RWPE2 (cell line): ENCODE data around the gene GALNT7.

ENCODE experiments used
- ATAC-seq: fragments of 200-7000 bp; cut with Tn5 transposase; 3 replicates; pipeline ENCODE4 v1.9.1; 2021; ENCODE audit warnings: low read depth
- DNase-seq: peaks from one replicate; pipeline ENCODE4 v3.0.0-alpha.2; 2020; ENCODE audit warnings: low spot score
- H3K27ac ChIP-seq: fragments of 450-650 bp; 2 replicates; pipeline ENCODE4 v1.5.1; 2017; ENCODE audit warnings: mild to moderate bottlenecking; ENCODE audit not compliant: poor library complexity, severe bottlenecking
- H3K27me3 ChIP-seq: fragments of 250-450 bp; sonication (Bioruptor Pico); 2 replicates; pipeline ENCODE4 v1.5.1; 2021; ENCODE audit warnings: mild to moderate bottlenecking, moderate library complexity; ENCODE audit not compliant: insufficient read depth, poor library complexity, severe bottlenecking
- H3K36me3 ChIP-seq: fragments of 250-450 bp; sonication (Bioruptor Pico); 2 replicates; pipeline ENCODE4 v1.5.1; 2020; ENCODE audit warnings: low read depth, mild to moderate bottlenecking, moderate library complexity
- H3K4me1 ChIP-seq: fragments of 250-450 bp; sonication (Bioruptor Pico); 2 replicates; pipeline ENCODE4 v1.5.1; 2021; ENCODE audit warnings: mild to moderate bottlenecking, moderate library complexity; ENCODE audit not compliant: insufficient read depth, poor library complexity, severe bottlenecking
- H3K4me3 ChIP-seq: fragments of 250-450 bp; sonication (Bioruptor Pico); 2 replicates; pipeline ENCODE4 v1.5.1; 2021; ENCODE audit warnings: mild to moderate bottlenecking, moderate library complexity; ENCODE audit not compliant: severe bottlenecking
- H3K9me3 ChIP-seq: fragments of 250-450 bp; sonication (Bioruptor Pico); 2 replicates; pipeline ENCODE4 v1.5.1; 2021; ENCODE audit warnings: mild to moderate bottlenecking, moderate library complexity; ENCODE audit not compliant: severe bottlenecking
- TF ChIP-seq, protein P1 (sequence below): fragments of 450-650 bp; IDR thresholded peaks from one replicate; pipeline ENCODE4 v1.5.1; 2017; ENCODE audit warnings: mild to moderate bottlenecking, moderate library complexity; ENCODE audit not compliant: poor library complexity, severe bottlenecking

GALNT7 gene

DNA sequence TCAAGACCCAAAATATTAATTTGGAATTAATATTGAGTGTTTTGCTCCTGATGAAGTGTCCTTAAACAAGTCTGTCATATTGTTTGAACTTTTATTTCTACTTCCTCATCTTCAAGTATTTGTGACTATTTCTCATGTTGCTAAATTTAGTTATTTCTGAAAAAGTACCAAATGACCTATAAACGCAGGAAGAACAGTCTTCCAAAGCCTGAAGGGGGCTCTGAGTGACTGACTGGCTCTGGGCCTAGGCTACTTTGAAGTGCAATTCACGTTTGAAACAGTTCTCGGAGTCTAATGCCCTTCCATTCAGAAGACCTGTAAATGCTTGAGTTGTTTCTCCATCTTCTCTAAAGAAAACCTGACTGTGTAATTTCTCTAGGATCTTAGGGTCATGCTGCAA lies 26.5 kb downstream of the GALNT7 start:
- Histone ChIP-seq H3K27ac (no peak overlapping the region), H3K4me1 (peaks cover 11% of the 10 kb centered on the region), H3K36me3 (no peaks in the 10 kb centered on the region), H3K27me3 (no peaks in the 10 kb centered on the region), H3K4me3 (no peak overlapping the region), H3K9me3 (no peaks in the 10 kb centered on the region)
- DNase-seq (no peak), ATAC-seq (no peak)
- TF ChIP-seq, protein P1, sequence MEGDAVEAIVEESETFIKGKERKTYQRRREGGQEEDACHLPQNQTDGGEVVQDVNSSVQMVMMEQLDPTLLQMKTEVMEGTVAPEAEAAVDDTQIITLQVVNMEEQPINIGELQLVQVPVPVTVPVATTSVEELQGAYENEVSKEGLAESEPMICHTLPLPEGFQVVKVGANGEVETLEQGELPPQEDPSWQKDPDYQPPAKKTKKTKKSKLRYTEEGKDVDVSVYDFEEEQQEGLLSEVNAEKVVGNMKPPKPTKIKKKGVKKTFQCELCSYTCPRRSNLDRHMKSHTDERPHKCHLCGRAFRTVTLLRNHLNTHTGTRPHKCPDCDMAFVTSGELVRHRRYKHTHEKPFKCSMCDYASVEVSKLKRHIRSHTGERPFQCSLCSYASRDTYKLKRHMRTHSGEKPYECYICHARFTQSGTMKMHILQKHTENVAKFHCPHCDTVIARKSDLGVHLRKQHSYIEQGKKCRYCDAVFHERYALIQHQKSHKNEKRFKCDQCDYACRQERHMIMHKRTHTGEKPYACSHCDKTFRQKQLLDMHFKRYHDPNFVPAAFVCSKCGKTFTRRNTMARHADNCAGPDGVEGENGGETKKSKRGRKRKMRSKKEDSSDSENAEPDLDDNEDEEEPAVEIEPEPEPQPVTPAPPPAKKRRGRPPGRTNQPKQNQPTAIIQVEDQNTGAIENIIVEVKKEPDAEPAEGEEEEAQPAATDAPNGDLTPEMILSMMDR = no peak

DNA sequence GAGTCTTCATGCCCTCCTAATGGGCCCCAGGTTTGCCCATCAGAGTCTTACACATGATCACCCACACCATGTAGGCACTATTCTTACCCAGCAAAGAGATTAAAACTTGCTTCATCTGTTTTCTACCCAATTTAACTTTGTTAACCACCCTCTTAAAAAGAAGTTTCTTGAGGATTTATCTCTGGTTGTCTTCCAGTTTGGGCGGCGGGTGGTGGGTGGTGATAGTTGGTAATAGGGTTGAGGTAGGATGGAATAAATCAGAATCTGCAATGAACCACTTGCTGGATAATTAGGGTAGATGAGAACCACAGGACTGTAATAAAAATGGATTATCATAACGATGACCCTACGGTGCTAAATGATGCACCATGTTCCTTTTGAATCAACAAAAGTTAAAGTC lies 30.9 kb downstream of the GALNT7 start:
- Histone ChIP-seq H3K4me1 (no peaks in the 10 kb centered on the region), H3K9me3 (no peaks in the 10 kb centered on the region), H3K4me3 (no peak overlapping the region), H3K27me3 (no peaks in the 10 kb centered on the region), H3K36me3 (0 out of 2 replicates have a peak, but pooled peaks cover 7% of the 10 kb centered on the region), H3K27ac (no peak overlapping the region)
- no peak for ATAC-seq
- DNase-seq = no peak
- TF ChIP-seq, protein P1 = no peak

DNA sequence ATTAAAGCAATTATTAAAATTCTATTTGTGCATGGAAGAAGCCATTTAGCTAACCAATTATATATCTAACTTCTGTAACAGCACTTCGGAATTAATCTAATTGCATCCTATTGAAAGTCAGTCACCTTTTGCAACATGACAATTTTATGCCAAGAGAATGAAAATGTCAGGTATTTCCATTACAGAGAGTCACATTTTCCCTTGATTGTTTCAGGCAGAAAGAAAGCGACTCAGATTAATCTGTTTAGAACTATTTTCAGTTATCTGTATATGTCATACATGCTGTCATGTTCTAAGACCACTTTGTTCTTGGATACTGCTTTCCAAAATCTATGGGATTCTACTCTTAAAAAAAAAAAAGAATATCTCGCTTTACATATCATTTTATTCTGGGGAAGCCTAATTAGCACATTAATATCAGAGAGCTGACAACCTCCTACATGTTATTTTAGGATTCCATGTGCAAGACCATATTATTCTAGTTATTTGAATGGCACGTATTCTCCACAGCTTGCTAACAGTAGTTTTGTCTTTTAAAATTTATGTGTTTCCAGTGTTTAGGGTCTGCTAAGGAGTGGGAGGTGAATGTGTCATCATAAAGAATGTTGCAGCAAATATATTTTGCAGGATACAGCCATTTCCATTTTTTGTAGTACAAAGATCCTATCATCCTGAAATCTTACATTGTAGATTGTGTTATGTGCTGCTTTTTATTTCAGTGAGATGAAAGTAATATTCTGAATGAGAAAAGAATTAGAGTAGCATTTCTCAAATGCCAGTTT lies 31.7 kb downstream of the GALNT7 start:
- Histone ChIP-seq H3K4me3 (no peak overlapping the region), H3K4me1 (no peaks in the 10 kb centered on the region), H3K27me3 (no peaks in the 10 kb centered on the region), H3K9me3 (no peaks in the 10 kb centered on the region), H3K36me3 (0 out of 2 replicates have a peak, but pooled peaks cover 7% of the 10 kb centered on the region), H3K27ac (no peak overlapping the region)
- DNase-seq (no peak), ATAC-seq (no peak)
- TF ChIP-seq, protein P1 = no peak

DNA sequence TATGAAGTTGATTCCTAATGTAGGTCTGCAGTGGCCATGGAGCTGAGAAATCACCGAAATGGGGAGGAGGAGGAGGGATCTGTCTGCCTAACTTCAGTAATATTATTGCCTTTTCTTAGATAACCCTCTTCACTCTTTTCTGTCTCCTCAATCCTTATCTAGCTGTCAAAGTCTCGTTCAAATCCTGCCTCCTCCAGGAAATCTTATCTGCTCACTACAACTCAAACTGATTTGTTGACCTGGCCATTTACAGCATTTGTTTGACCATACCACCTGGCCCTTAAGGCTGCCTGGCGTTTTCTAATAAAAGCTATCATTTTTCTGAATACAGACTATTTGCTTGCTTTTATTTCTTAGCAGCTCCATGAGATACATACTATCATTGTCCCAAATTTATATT lies 33.8 kb downstream of the GALNT7 start:
- Histone ChIP-seq H3K4me3 (no peak overlapping the region), H3K36me3 (0 out of 2 replicates have a peak, but pooled peaks cover 7% of the 10 kb centered on the region), H3K4me1 (no peaks in the 10 kb centered on the region), H3K27me3 (no peaks in the 10 kb centered on the region), H3K27ac (no peak overlapping the region), H3K9me3 (no peaks in the 10 kb centered on the region)
- DNase-seq (no peak), ATAC-seq (no peak)
- TF ChIP-seq, protein P1 = no peak

DNA sequence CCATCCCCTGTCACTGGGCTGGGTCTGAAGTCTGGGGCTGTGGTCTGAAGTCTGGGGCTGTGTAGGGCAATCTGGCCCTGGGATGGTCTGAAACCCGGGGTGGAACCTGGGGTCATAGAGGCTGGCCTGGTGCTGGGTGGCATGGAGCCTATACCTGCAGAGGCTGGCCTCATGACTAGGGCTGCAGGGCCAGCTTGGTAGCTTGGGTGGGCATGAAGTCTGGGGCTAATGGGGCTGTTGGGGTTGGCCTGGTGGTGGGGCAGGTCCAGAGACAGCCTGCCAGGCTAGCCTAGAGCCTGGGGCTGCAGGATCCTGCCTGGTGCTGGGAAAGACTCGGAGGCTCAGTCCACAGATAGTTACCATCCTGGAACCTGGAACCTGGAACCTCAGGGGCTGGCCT lies 37.0 kb downstream of the GALNT7 start:
- H3K9me3 ChIP-seq = no peaks in the 10 kb centered on the region
- ATAC-seq = no peak
- H3K27me3 ChIP-seq = no peaks in the 10 kb centered on the region
- H3K36me3 ChIP-seq = 0 out of 2 replicates have a peak, but pooled peaks cover 7% of the 10 kb centered on the region
- H3K4me1 ChIP-seq = peaks cover 15% of the 10 kb centered on the region
- H3K4me3 ChIP-seq = no peak overlapping the region
- DNase-seq = no peak
- TF ChIP-seq, protein P1 = no peak
- H3K27ac ChIP-seq = no peak overlapping the region
